ENCODE data around the gene BCL7B.

GRCh38 chr7:73605601-73606220, 48.2 kb upstream of the BCL7B start:
- TF ChIP-seq CTCF (conservative IDR thresholded peaks at IDR 0.05; ENCODE audit: low read depth, low read length) = no peak
- TF ChIP-seq EZH2 (IDR thresholded peaks at IDR 0.05; ENCODE audit: low read length, unreplicated experiment) = no peak
- no peak for TF ChIP-seq EZH2phosphoT487 (IDR thresholded peaks at IDR 0.05; ENCODE audit: borderline replicate concordance, low read length)

Measured in PC-3 (cell line).